GM12875 (cell line): ENCODE results near the gene PPP2R5A.

ENCODE experiments used
- H3K4me3 ChIP-seq: one replicate; pipeline ENCODE4 v1.5.1; 2011; ENCODE audit warnings: low read depth, low read length, control low read depth
- TF ChIP-seq, protein P1 (sequence below): IDR thresholded peaks from 2 replicates; pipeline ENCODE4 v1.5.1; 2011; ENCODE audit warnings: low read depth, mild to moderate bottlenecking, control low read depth, inconsistent platforms, low read length, moderate library complexity, borderline replicate concordance; ENCODE audit not compliant: insufficient read depth

PPP2R5A gene

DNA sequence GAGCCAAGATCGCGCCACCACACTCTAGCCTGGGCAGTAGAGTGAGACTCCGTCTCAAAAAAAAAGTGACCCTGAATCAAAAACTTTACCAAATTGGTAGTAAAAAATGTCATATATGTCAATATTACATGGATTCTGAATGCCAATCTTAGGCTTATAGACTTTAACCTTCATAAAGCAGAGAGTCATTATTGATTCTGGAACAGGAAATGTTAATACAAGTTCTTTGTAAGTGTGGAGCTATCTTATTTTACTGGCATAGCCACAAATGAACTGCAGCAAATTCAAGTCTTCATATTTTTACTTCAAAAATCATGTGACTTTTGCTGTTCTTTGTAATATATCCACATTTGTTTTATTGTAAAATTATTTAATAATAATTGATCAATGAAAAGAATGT lies 41.3 kb downstream of the PPP2R5A start:
- H3K4me3 ChIP-seq, result no peak overlapping the region
- TF ChIP-seq, protein P1, sequence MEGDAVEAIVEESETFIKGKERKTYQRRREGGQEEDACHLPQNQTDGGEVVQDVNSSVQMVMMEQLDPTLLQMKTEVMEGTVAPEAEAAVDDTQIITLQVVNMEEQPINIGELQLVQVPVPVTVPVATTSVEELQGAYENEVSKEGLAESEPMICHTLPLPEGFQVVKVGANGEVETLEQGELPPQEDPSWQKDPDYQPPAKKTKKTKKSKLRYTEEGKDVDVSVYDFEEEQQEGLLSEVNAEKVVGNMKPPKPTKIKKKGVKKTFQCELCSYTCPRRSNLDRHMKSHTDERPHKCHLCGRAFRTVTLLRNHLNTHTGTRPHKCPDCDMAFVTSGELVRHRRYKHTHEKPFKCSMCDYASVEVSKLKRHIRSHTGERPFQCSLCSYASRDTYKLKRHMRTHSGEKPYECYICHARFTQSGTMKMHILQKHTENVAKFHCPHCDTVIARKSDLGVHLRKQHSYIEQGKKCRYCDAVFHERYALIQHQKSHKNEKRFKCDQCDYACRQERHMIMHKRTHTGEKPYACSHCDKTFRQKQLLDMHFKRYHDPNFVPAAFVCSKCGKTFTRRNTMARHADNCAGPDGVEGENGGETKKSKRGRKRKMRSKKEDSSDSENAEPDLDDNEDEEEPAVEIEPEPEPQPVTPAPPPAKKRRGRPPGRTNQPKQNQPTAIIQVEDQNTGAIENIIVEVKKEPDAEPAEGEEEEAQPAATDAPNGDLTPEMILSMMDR, result no peak

DNA sequence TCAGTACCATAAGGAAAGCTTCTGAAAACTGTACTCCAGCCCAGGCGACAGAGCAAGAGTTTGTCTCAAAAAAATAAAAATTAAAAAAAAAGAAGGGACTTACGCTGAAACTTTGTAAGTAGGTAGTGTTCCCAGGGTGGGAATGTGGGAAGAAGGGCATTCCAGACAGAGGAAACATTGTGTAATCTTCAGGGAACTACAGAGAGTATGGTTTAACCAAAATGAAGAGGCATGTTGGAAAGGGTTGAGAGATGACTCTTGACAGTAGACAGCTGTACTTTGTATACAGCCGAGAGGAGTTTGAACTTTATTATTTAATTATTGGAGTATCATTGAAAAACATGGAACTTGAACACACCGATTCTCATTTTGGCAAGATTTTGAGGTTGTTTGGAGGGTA lies 43.0 kb downstream of the PPP2R5A start:
- no peak overlapping the region for H3K4me3 ChIP-seq
- TF ChIP-seq, protein P1, result no peak

DNA sequence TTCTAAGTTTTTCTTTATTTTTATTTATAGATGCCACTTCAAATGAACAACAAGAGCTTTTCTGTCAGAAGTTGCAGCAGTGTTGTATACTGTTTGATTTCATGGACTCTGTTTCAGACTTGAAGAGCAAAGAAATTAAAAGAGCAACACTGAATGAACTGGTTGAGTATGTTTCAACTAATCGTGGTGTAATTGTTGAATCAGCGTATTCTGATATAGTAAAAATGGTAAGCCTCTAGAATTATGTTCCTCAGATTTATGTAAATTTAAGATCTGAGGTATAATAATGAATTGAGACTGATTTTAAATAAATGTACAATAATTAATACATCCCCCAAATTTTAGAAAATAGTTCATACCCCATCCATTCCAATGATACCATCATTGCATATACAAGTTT lies 43.9 kb downstream of the PPP2R5A start:
- TF ChIP-seq, protein P1, result no peak
- H3K4me3 ChIP-seq, result no peak overlapping the region

DNA sequence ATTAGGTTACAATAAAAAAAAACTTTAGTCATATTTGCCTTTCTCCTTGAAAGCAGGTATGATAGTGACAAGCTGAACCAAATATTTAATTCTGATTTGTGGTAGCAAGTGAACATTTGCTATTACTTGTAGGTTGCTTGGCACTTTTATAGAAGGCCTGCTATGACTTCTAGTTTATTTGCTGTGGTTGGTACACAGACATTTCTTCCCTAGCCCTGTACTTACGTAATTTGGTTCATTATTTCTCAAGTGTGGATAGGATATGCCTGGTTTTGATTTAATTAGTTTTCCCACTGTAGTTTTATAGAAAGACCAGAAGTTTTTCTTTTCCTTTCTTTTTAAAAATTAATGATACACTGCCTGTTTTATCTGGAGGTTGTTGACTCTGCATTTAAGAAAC lies 55.9 kb downstream of the PPP2R5A start:
- TF ChIP-seq, protein P1, result no peak
- H3K4me3 ChIP-seq, result no peak overlapping the region

DNA sequence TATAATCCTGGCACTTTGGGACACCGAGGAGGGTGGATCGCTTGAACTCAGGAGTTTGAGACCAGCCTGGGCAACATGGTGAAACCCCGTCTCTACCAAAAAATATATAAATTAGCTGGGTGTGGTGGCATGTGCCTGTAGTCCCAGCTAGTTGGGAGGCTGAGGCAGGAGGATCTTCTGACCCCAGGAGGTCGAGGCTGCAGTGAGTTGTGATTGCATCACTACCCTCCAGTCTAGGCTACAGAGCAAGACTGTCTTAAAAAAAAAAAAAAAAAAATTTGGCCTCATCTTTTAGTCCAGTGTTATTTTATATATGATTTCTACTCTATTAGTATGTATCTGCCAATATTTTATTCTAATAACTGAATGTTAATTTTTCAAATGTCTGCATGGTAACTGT lies 59.7 kb downstream of the PPP2R5A start:
- TF ChIP-seq, protein P1, result no peak
- no peak overlapping the region for H3K4me3 ChIP-seq

DNA sequence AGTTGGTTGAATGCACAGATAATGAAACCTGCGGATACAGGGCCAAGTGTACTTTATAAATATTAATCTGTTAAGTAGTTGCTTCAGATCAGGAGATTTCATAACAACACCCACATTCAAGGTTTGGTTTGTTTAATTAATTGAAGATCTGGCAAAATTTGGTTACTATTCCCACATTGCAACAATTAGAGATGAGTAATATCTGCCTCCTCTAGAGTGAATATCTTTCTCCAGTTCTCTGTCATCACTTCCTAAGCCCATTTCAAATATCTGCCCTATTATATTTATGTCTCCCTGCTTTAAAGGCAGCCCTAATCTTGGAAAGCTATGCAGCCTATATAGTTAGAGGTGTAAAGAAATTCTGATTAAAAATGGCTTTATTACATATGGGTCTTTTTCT lies 61.4 kb downstream of the PPP2R5A start:
- TF ChIP-seq, protein P1, result no peak
- H3K4me3 ChIP-seq, result no peak overlapping the region

DNA sequence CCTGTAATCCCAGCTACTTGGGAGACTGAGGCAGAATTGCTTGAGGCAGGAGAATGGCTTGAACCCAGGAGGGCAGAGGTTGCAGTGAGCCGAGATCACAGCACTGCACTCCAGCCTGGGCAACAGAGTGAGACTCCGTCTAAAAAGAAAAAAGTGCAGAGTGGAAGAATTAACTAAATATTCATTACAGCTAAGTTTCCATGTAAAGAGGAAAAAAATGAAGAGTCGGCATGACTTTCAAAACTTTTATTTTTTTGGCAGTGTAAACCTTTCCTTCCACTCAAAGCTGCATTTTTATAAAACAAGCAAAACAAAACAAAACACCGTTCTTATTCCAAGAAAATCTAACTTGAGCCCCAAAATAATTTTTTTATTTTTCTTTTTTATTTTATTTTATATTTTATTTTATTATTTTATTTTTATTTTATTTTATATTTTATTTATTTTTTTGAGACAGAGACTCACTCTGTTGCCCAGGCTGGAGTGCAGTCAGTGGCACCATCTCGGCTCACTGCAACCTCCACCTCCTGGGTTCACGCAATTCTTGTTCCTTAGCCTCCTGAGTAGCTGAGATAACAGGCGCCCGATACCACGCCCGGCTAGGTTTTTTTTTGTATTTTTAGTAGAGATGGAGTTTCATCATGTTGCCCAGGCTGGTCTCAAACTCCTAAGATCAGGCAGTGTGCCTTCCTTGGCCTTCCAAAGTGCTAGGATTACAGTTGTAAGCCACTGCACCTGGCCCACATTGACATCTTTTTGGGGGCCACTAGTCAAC lies 66.6 kb downstream of the PPP2R5A start:
- TF ChIP-seq, protein P1, result no peak
- H3K4me3 ChIP-seq, result no peak overlapping the region
